ENCODE data around the gene ACADM. TPM values are rescaled to one million over a fixed set of nuclear protein-coding genes. Genes with fewer than 3 reads are reported as not detected.
"Not testable (repeated sequence)": the region's sequence is repeated elsewhere in the genome, so short reads cannot be mapped to it uniquely, and the experiment has no call there.

ACADM gene
- total RNA-seq, 2 donors from 2014 or later = 55.6 to 56.6 TPM

- peak in 1 of 2 donors; percentile 12 for ATAC-seq
- not testable (repeated sequence) for DNase-seq (ENCODE audit: low spot score in 2 of 2); H3K27ac Mint-ChIP-seq; H3K36me3 Mint-ChIP-seq; H3K9me3 Mint-ChIP-seq
Measured at GRCh38 chr1:75801480-75801879, 77.0 kb downstream of the ACADM start.

- Mint-ChIP-seq H3K27ac (no peak overlapping the region), H3K9me3 (no peaks in the 10 kb centered on the region), H3K36me3 (no peaks in the 10 kb centered on the region)
- no peak for ATAC-seq
- DNase-seq (ENCODE audit: low spot score in 2 of 2) = no peak
Measured at GRCh38 chr1:75808921-75809320, 84.4 kb downstream of the ACADM start.

DNA sequence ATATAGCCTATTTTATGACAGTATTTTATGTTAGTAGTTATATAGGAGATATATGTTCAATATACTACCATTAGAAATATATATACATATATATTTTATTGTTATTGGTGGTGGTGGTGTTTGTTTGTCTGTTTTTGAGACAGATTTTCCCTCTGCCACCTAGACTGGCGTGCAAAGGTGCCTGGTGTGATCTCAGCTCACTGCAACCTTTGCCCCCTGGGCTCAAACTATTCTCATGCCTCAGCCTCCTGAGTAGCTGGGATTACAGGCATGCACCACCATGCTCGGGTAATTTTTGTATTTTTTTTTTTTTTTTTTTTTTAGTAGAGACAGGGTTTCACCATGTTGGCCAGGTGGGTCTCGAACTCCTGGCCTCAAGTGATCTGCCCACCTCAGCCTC is 85.6 kb downstream of the ACADM start:
- H3K9me3 Mint-ChIP-seq; H3K36me3 Mint-ChIP-seq; ATAC-seq; DNase-seq (ENCODE audit: low spot score in 2 of 2); H3K27ac Mint-ChIP-seq: not testable (repeated sequence)

- DNase-seq (ENCODE audit: low spot score in 2 of 2) = no peak
- no peak for ATAC-seq
- no peaks in the 10 kb centered on the region for H3K36me3 Mint-ChIP-seq
- H3K9me3 Mint-ChIP-seq = no peaks in the 10 kb centered on the region
- no peak overlapping the region for H3K27ac Mint-ChIP-seq
Measured at GRCh38 chr1:75811211-75811981, 86.9 kb downstream of the ACADM start.

DNA sequence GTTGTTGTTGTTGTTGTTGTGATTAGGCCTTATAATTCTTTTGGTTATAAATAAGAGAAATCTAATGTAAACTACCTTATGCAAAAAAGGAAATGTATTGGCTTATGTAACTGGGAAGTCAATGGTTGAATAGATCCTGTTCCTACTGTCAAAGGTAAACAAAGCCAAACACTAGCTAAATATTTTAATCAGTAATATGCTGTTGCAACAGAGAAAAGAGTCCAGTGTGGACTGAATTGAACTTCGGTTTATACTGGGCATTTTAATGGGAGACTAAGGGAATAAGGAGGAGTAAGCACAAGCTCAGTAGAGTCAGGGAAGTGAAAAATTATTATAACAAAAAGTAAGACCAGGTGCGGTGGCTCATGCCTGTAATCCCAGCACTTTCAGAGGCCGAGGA is 87.6 kb downstream of the ACADM start:
- Mint-ChIP-seq H3K27ac (no peak overlapping the region), H3K36me3 (no peaks in the 10 kb centered on the region)

More for the DNA sequence above, 87.6 kb downstream of the ACADM start:
- DNase-seq (ENCODE audit: low spot score in 2 of 2) = no peak
- H3K9me3 Mint-ChIP-seq = no peaks in the 10 kb centered on the region
- no peak for ATAC-seq

Other genes starting within 250 kb of the ACADM start
- under 1 TPM in 1 of 2 donors, not detected in 1; 0.07 TPM for gene SLC44A5, start 113.6 kb upstream of the ACADM start, total RNA-seq
- 100 to 1,000 TPM; 148 TPM for gene RABGGTB, start 61.5 kb downstream of the ACADM start, total RNA-seq
- gene MSH4, start 72.2 kb downstream of the ACADM start, total RNA-seq = under 1 TPM; 0.25 to 0.37 TPM
- gene ASB17, start 207.7 kb downstream of the ACADM start, total RNA-seq = not detected

Measured in activated naive CD4-positive, alpha-beta T cell treated with anti-CD3 and anti-CD28 coated beads, Interleukin-2, amount 50 U/mL, for 72 hours (primary cell).